Neural cell (in vitro differentiated cells): Measurements from ENCODE around the gene PSPN. TPM values are rescaled to one million over a fixed set of nuclear protein-coding genes. Genes with fewer than 3 reads are reported as not detected.

Experiments
- H2AFZ ChIP-seq: fragments of 200-600, 300-800 bp; sonication (generic), shearing (Covaris generic); 2 replicates; pipeline ENCODE4 v1.6.0; 2014; ENCODE audit warnings: low read depth, mild to moderate bottlenecking, antibody characterized with exemption, low read length, moderate library complexity
- H3F3A ChIP-seq: fragments of 200-600 bp; shearing (Covaris generic); 2 replicates; pipeline ENCODE4 v1.6.1; 2016; ENCODE audit warnings: mild to moderate bottlenecking, moderate library complexity, mixed read lengths, antibody characterized with exemption, low read length; ENCODE audit not compliant: insufficient read depth, poor library complexity, severe bottlenecking
- H3K27ac ChIP-seq: fragments of 200-600, 300-800 bp; sonication (generic), shearing (Covaris generic); 2 replicates; pipeline ENCODE4 v1.5.1; 2014; ENCODE audit warnings: mild to moderate bottlenecking, low read length, moderate library complexity
- H3K27me3 ChIP-seq: fragments of 300-800, 200-600 bp; sonication (generic), shearing (Covaris generic); 2 replicates; pipeline ENCODE4 v1.6.0; 2014; ENCODE audit warnings: mild to moderate bottlenecking, low read depth, low read length, moderate library complexity; ENCODE audit not compliant: insufficient read depth
- H3K36me3 ChIP-seq: fragments of 300-800, 200-600 bp; sonication (generic), shearing (Covaris generic); 2 replicates; pipeline ENCODE4 v1.5.1; 2014; ENCODE audit warnings: mild to moderate bottlenecking, antibody characterized with exemption, low read length, moderate library complexity; ENCODE audit not compliant: insufficient read depth
- H3K4me2 ChIP-seq: fragments of 300-800, 200-600 bp; sonication (generic), shearing (Covaris generic); 2 replicates; pipeline ENCODE4 v1.6.0; 2014; ENCODE audit warnings: mild to moderate bottlenecking, low read length
- H3K4me3 ChIP-seq: fragments of 300-800, 200-600 bp; sonication (generic), shearing (Covaris generic); 2 replicates; pipeline ENCODE4 v1.5.1; 2014; ENCODE audit warnings: mild to moderate bottlenecking, low read length, moderate library complexity
- H3K79me2 ChIP-seq: fragments of 200-600 bp; shearing (Covaris generic); replicated peaks from 2 replicates; pipeline ENCODE4 v1.6.0; 2014; ENCODE audit warnings: mild to moderate bottlenecking, low read length, moderate library complexity; ENCODE audit not compliant: insufficient read depth
- H3K9ac ChIP-seq: fragments of 300-800, 200-600 bp; sonication (generic), shearing (Covaris generic); 2 replicates; pipeline ENCODE4 v1.6.1; 2016; ENCODE audit warnings: mild to moderate bottlenecking, low read length, mixed read lengths
- H3K9me2 ChIP-seq: fragments of 200-600 bp; shearing (Covaris generic); 2 replicates; pipeline ENCODE4 v1.6.1; 2016; ENCODE audit warnings: mild to moderate bottlenecking, low read length, mixed read lengths; ENCODE audit not compliant: insufficient read depth
- H3K9me3 ChIP-seq: fragments of 200-600, 300-800 bp; sonication (generic), shearing (Covaris generic); 2 replicates; pipeline ENCODE4 v1.6.1; 2016; ENCODE audit warnings: mild to moderate bottlenecking, mixed run types, low read length, moderate library complexity, mixed read lengths
- H4K20me1 ChIP-seq: fragments of 200-600 bp; shearing (Covaris generic); 2 replicates; pipeline ENCODE4 v1.6.1; 2016; ENCODE audit warnings: mild to moderate bottlenecking, mixed run types; ENCODE audit not compliant: insufficient read depth
- CTCF ChIP-seq: fragments of 450-650 bp; IDR thresholded peaks from 2 replicates; pipeline ENCODE4 v1.5.1; 2014; ENCODE audit warnings: antibody characterized with exemption, mild to moderate bottlenecking, moderate library complexity; ENCODE audit not compliant: poor library complexity, severe bottlenecking
- EP300 ChIP-seq: fragments of 450-650 bp; conservative IDR thresholded peaks from 2 replicates; pipeline ENCODE4 v1.6.1; 2014; ENCODE audit warnings: antibody characterized with exemption, mild to moderate bottlenecking, moderate library complexity; ENCODE audit not compliant: poor library complexity, severe bottlenecking
- EZH2 ChIP-seq: fragments of 200-600, 300-800 bp; shearing (Covaris generic), sonication (generic); IDR thresholded peaks from 2 replicates; pipeline ENCODE4 v1.6.1; 2014; ENCODE audit warnings: antibody characterized with exemption, low read length, borderline replicate concordance, mild to moderate bottlenecking; ENCODE audit not compliant: insufficient read depth, poor library complexity, severe bottlenecking
- MXI1 ChIP-seq: fragments of 450-650 bp; conservative IDR thresholded peaks from 2 replicates; pipeline ENCODE4 v1.6.1; 2014; ENCODE audit warnings: antibody characterized with exemption, mild to moderate bottlenecking; ENCODE audit not compliant: poor library complexity, severe bottlenecking
- POLR2AphosphoS5 ChIP-seq: IDR thresholded peaks from 2 replicates; pipeline ENCODE4 v1.6.1; 2012
- RAD21 ChIP-seq: fragments of 450-650 bp; conservative IDR thresholded peaks from 2 replicates; pipeline ENCODE4 v1.6.1; 2014; ENCODE audit warnings: antibody characterized with exemption, mild to moderate bottlenecking, moderate library complexity
- REST ChIP-seq: IDR thresholded peaks from 2 replicates; pipeline ENCODE4 v1.6.1; 2012; ENCODE audit warnings: borderline replicate concordance
- SMC3 ChIP-seq: fragments of 450-650 bp; conservative IDR thresholded peaks from 2 replicates; pipeline ENCODE4 v1.6.1; 2014; ENCODE audit warnings: antibody characterized with exemption, mild to moderate bottlenecking, moderate library complexity; ENCODE audit not compliant: poor library complexity
- TAF1 ChIP-seq: IDR thresholded peaks from 2 replicates; pipeline ENCODE4 v1.6.1; 2012; ENCODE audit warnings: low read depth
- polyA plus RNA-seq: library from polyadenylated mRNA; depleted of rRNA; stranded (reverse); fragments of >200 nt; gene quantifications from 2 replicates; pipeline ENCODE4 v1.2.3, GENCODE V29; 2014

PSPN gene
- polyA plus RNA-seq, 1 donor from 2014 or later: 1.5 TPM

DNA sequence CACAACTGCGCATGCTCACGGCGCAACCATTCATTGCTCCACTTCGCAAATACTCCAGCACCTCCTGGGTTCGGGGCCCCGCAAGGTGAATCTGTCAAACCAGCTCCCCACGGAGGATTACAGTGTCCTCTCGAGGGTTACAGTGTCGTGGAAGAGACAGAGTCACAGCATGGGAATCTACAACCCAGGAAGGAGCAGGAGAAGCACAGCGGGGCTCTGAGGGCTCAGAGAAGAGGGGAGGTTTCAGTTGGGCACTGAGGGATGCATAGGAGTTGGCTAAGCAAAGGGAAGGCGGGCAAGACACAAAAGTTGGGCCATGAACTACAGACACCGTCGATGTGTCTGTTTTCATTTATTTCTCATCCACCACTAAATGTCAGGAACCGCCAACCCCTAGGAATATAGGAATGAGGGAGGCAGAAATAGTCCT lies 18.3 kb upstream of the PSPN start:
- Histone ChIP-seq H3K9me2 (no peaks in the 10 kb centered on the region), H3K4me2 (peak overlapping the region; percentile 68), H3K27ac (peak overlapping the region; percentile 99), H3F3A (no peaks in the 10 kb centered on the region), H3K36me3 (peaks cover 3% of the 10 kb centered on the region), H3K9ac (peak overlapping the region; percentile 97), H3K4me3 (peak overlapping the region; percentile 77), H3K27me3 (no peaks in the 10 kb centered on the region), H4K20me1 (no peaks in the 10 kb centered on the region), H2AFZ (peak overlapping the region; percentile 81), H3K9me3 (no peaks in the 10 kb centered on the region), H3K79me2 (peaks cover 20% of the 10 kb centered on the region)
- TF ChIP-seq MXI1 (no peak), RAD21 (no peak), SMC3 (peak; percentile 38), REST (peak; percentile 61), CTCF (no peak), TAF1 (peak; percentile 70)

- TF ChIP-seq SMC3: peak; percentile 60
- peak; percentile 83 for TF ChIP-seq REST
- TF ChIP-seq RAD21: peak; percentile 50
- TF ChIP-seq CTCF: peak; percentile 51
- TF ChIP-seq TAF1: peak; percentile 68
- peak; percentile 90 for TF ChIP-seq POLR2AphosphoS5
- no peak for TF ChIP-seq EZH2
- peak; percentile 84 for TF ChIP-seq MXI1
- peak; percentile 75 for TF ChIP-seq EP300
- Histone ChIP-seq H2AFZ (peak within 1 kb of the TSS; percentile 81), H3F3A (no peaks in the 10 kb centered on the region), H3K27ac (peak within 1 kb of the TSS; percentile 99), H3K9ac (peak within 1 kb of the TSS; percentile 97), H3K9me2 (no peaks in the 10 kb centered on the region), H3K4me2 (peak within 1 kb of the TSS; percentile 77), H4K20me1 (no peaks in the 10 kb centered on the region), H3K36me3 (peaks cover 3% of the 10 kb centered on the region), H3K9me3 (no peaks in the 10 kb centered on the region), H3K4me3 (peak within 1 kb of the TSS; percentile 77), H3K27me3 (no peaks in the 10 kb centered on the region), H3K79me2 (peaks cover 20% of the 10 kb centered on the region)
Observed at GRCh38 chr19:6393074-6393982, 17.6 kb upstream of the PSPN start, which contains the start of gene GTF2F1. Gene GTF2F1 (minus strand): TSS chr19:6393164. CDS start chr19:6392995, 169 bp downstream.
